CD8-positive, alpha-beta memory T cell (primary cell): ENCODE data around the gene GJD3. TPM values are rescaled to one million over a fixed set of nuclear protein-coding genes. Genes with fewer than 3 reads are reported as not detected.

Experiments used
- CTCF ChIA-PET: fragments of 350-600 bp; sonication (Branson Sonifier 250); formaldehyde crosslinking; loops from one replicate; lab custom pipeline; 2021; ENCODE audit warnings: antibody characterized with exemption; lab: Charles Lee
- POLR2A ChIA-PET: fragments of 350-600 bp; sonication (Branson Sonifier 250); formaldehyde crosslinking; loops from one replicate; lab custom pipeline; 2021; ENCODE audit warnings: antibody characterized with exemption; lab: Charles Lee
- DNase-seq, 5 donors: peaks; one replicate each; pipeline versions ENCODE4 v3.0.0 to v3.0.0-alpha.2; 2020 to 2022; ENCODE audit warnings: mixed read lengths in 1 of 5
- H3K27ac ChIP-seq: one replicate; pipeline ENCODE4 v1.7.0; 2013; ENCODE audit warnings: low read depth, mild to moderate bottlenecking, low read length, moderate library complexity
- H3K27me3 ChIP-seq: 2 replicates; pipeline ENCODE4 v1.7.0; 2013; ENCODE audit warnings: low read length, mild to moderate bottlenecking; ENCODE audit not compliant: insufficient read depth, poor library complexity, severe bottlenecking
- H3K36me3 ChIP-seq: 2 replicates; pipeline ENCODE4 v1.7.0; 2013; ENCODE audit warnings: mild to moderate bottlenecking, low read length, moderate library complexity; ENCODE audit not compliant: insufficient read depth
- H3K4me1 ChIP-seq: 2 replicates; pipeline ENCODE4 v1.7.0; 2013; ENCODE audit warnings: mild to moderate bottlenecking, low read length, moderate library complexity; ENCODE audit not compliant: insufficient read depth
- H3K4me3 ChIP-seq: 2 replicates; pipeline ENCODE4 v1.7.0; 2013; ENCODE audit warnings: mild to moderate bottlenecking, low read length
- H3K9me3 ChIP-seq: 2 replicates; pipeline ENCODE4 v1.7.0; 2013; ENCODE audit warnings: mild to moderate bottlenecking, low read length
- H3K27ac Mint-ChIP-seq, 8 donors: one replicate each; pipeline ENCODE4 v1.8.0; 2020 to 2021; ENCODE audit warnings: mixed read lengths in 8 of 8, mild to moderate bottlenecking in 6 of 8, inconsistent platforms in 3 of 8, moderate library complexity in 3 of 8
- H3K27me3 Mint-ChIP-seq, 2 donors: one replicate each; pipeline ENCODE4 v1.8.0; 2020 to 2021; ENCODE audit warnings: mixed read lengths in 2 of 2, mild to moderate bottlenecking in 1 of 2, moderate library complexity in 1 of 2
- H3K36me3 Mint-ChIP-seq, 3 donors: one replicate each; pipeline ENCODE4 v1.8.0; 2020 to 2021; ENCODE audit warnings: mixed read lengths in 3 of 3, inconsistent platforms in 1 of 3, mild to moderate bottlenecking in 1 of 3
- H3K4me1 Mint-ChIP-seq, 3 donors: one replicate each; pipeline ENCODE4 v1.8.0; 2020 to 2021; ENCODE audit warnings: mixed read lengths in 3 of 3, inconsistent platforms in 1 of 3, mild to moderate bottlenecking in 1 of 3
- H3K4me3 Mint-ChIP-seq, 7 donors: one replicate each; pipeline ENCODE4 v1.8.0; 2020 to 2021; ENCODE audit warnings: mixed read lengths in 7 of 7, mild to moderate bottlenecking in 6 of 7, moderate library complexity in 4 of 7, inconsistent platforms in 2 of 7
- H3K9me3 Mint-ChIP-seq, 5 donors: one replicate each; pipeline ENCODE4 v1.8.0; 2020 to 2022; ENCODE audit warnings: mixed read lengths in 5 of 5, mild to moderate bottlenecking in 3 of 5, moderate library complexity in 2 of 5, inconsistent platforms in 1 of 5
- polyA plus RNA-seq: library from polyadenylated mRNA; unstranded; fragments of 300-500 nt; fragmentation: Illumina TruSeq; gene quantifications from one replicate; pipeline ENCODE4 v1.2.3, GENCODE V29; 2021
- total RNA-seq, 2 experiments: library from RNA; stranded (reverse); gene quantifications; one replicate each; pipeline ENCODE4 v1.2.3, GENCODE V29; 2021

GJD3 gene
- total and polyA plus RNA-seq, 3 experiments from 2014 or later: 0.24 to 0.40 TPM; not detected in 1

DNA sequence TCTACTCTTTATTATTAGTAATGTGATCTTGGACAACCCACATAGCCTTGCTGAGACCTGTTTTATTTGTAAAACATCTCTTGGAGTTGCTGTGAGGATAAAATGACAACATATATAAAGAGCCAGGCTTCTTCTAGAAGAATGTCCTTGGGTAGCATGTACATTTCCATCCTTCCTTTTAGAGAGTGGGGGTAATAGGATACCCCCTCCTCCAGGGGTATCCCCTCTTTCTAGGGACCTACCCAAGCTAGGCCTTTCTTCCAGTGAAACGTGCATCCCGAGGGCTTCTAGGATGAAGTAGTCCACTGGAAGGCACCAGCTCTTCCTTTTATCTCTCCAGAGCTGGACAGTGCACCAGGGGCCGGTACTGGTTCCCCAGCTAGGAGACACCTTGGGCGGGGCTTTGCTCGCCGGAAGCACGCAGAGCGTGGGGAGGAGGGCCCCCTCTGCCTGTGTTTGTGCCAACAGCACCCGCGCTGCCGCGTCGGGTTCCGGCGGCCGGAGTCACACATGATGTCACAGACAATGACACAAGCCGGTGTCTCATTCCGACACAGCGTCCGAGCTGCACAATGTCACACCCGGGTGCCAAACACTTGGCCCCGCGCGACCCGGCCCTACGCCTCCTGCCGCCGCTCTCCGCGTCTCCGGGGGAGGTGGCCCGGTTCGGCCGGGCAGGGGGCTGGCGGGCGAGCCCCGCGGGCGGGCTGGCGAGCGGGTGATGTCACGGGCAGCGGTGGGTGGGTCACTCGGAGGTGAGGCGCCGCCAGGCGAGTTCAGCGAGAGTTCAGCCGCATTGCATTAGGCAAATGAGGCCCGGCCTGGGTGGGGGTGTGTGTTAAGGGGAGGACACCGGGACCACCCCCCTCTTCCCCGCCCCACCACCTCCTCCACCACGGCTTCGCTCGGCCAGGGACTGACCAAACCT, 23.4 kb downstream of the GJD3 start:
- H3K36me3 Mint-ChIP-seq: peaks cover 4 to 26% (median 8%) of the 10 kb centered on the region in 3 donors
- POLR2A ChIA-PET: interaction anchor here (0.6 to 2.2 kb wide), 4 partner anchors 15 to 23 kb away, joined by 3 to 17 read pairs (median 5); no protein-coding TSS in a partner anchor

DNA sequence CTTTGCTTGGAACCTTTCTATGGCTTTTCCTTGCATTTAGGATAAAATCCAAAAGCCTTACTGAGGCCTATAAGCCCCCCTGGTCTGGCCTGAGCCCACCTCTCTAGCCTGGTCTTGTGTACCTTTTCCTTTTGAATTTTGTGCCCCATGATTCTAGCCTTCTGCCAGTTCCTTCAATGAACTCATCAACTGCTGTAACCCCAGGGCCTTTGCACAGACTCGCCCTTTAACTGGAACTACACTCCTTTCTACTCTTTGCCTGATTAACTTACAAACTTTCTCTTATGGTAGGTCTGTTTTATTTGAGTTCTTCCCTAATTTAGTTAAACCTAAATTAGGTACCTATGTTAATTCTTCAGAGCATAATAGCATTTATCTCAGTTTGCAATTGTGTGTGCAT, 24.2 kb downstream of the GJD3 start:
- Histone ChIP-seq H3K36me3 (no peaks in the 10 kb centered on the region), H3K9me3 (no peaks in the 10 kb centered on the region), H3K4me1 (peaks cover 58% of the 10 kb centered on the region), H3K27ac (peak overlapping the region; percentile 67), H3K4me3 (no peak overlapping the region), H3K27me3 (no peaks in the 10 kb centered on the region)
- H3K4me1 Mint-ChIP-seq: peaks cover 62 to 80% (median 67%) of the 10 kb centered on the region in 3 donors
- H3K9me3 Mint-ChIP-seq: no peaks in the 10 kb centered on the region
- peak overlapping the region in 4 of 7 donors; percentile 60 to 92 (median 86) for H3K4me3 Mint-ChIP-seq
- peak overlapping the region; percentile 92 to 98 (median 97) for H3K27ac Mint-ChIP-seq
- DNase-seq: no peak
- no peaks in the 10 kb centered on the region for H3K27me3 Mint-ChIP-seq
- ChIA-PET CTCF (interaction anchor here (0.7 to 2.6 kb wide), 10 partner anchors 9 to 50 kb away, joined by 3 to 41 read pairs (median 8); partner anchors contain the start of gene RARA), POLR2A (interaction anchor here (2.2 kb wide), 1 partner anchor 22 kb away, joined by 17 read pairs; no protein-coding TSS in a partner anchor)
- peaks cover 4 to 26% (median 8%) of the 10 kb centered on the region in 3 donors for H3K36me3 Mint-ChIP-seq

More for the DNA sequence above, 23.4 kb downstream of the GJD3 start:
- Mint-ChIP-seq H3K9me3 (no peaks in the 10 kb centered on the region), H3K4me3 (peak overlapping the region; percentile 60 to 92 (median 83)), H3K27me3 (no peaks in the 10 kb centered on the region), H3K27ac (peak overlapping the region; percentile 92 to 98 (median 97)), H3K4me1 (peaks cover 66 to 84% (median 73%) of the 10 kb centered on the region in 3 donors)
- Histone ChIP-seq H3K4me3 (peak overlapping the region; percentile 37), H3K9me3 (no peaks in the 10 kb centered on the region), H3K27me3 (no peaks in the 10 kb centered on the region), H3K4me1 (peaks cover 66% of the 10 kb centered on the region), H3K36me3 (no peaks in the 10 kb centered on the region), H3K27ac (peak overlapping the region; percentile 67)
- CTCF ChIA-PET: interaction anchor here (0.7 to 2.6 kb wide), 14 partner anchors 10 to 51 kb away, joined by 3 to 41 read pairs (median 6); partner anchors contain the start of gene RARA
- peak; percentile 86 to 94 (median 88) for DNase-seq

DNA sequence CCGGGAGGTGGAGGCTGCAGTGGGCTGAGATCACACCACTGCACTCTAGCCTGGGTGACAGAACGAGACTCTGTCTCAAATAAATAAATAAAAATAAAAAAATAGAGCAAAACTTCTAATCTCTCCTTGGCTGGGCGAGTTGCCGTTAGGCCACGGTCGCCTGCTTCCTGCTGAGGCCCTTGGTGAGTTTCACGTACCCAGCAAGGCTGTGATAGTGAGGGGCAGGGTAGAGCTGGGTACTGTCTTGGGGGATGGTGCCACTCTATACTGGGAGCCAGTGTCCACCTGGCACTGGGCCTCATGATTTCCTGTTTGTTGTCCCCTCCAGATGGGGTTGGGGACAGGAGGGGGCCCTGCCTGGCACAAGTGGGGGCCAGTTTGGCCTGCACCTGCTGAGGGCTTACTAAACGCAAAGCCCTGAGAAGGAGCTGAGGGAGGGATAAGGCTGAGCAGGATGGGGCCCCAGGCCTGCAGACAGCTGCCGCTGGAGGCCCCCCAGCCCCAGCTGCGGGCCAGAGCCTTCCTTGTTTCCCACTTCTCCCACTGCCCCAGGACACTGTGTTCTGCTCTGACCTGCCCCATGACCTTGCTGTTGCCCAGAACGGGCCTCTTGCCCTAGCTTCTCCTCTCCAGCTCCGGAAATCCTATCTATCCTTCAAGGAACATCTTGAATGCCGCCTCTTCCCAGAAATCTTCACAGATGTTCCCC, 25.4 kb downstream of the GJD3 start:
- peak overlapping the region in 2 of 7 donors; percentile 23 to 31 for H3K4me3 Mint-ChIP-seq
- no peaks in the 10 kb centered on the region for H3K9me3 ChIP-seq
- H3K9me3 Mint-ChIP-seq: no peaks in the 10 kb centered on the region
- ChIA-PET CTCF (interaction anchor here (1.1 to 2.6 kb wide), 3 partner anchors 13 to 36 kb away, joined by 5 to 41 read pairs (median 5); no protein-coding TSS in a partner anchor), POLR2A (no interaction called here)
- H3K27me3 Mint-ChIP-seq: peaks cover 0 to 2% of the 10 kb centered on the region in 2 donors
- no peaks in the 10 kb centered on the region for H3K27me3 ChIP-seq
- no peak for DNase-seq
- H3K36me3 Mint-ChIP-seq: peaks cover 4 to 26% (median 8%) of the 10 kb centered on the region in 3 donors
- H3K4me3 ChIP-seq: no peak overlapping the region
- no peak overlapping the region for H3K27ac ChIP-seq
- H3K36me3 ChIP-seq: no peaks in the 10 kb centered on the region
- H3K4me1 Mint-ChIP-seq: peaks cover 63 to 80% (median 68%) of the 10 kb centered on the region in 3 donors
- peak overlapping the region; percentile 57 to 98 (median 96) for H3K27ac Mint-ChIP-seq
- H3K4me1 ChIP-seq: peaks cover 57% of the 10 kb centered on the region

DNA sequence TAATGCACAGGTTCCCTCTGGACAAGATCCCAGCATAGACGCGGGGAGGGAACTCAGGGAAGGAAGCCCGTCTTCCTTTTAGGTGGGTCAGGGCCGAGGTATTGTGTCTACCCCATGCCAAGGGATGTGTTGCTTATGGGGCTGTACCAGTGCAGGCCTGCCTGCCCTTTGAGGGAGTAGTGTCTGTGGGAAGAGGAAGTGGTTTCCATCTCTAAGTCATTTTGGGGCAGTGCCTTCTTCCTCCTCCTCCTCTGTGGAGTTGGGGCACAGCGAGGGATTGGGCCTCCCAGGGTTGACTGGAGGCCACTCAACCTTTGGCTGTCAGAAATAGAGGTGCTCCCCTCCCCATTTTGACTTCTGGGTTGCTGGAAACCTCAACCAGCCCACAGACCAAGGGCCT, 26.5 kb downstream of the GJD3 start:
- no peaks in the 10 kb centered on the region for H3K36me3 ChIP-seq
- no peak overlapping the region for H3K27ac ChIP-seq
- H3K9me3 Mint-ChIP-seq: no peaks in the 10 kb centered on the region
- no peak overlapping the region for H3K4me3 ChIP-seq
- peaks cover 4 to 30% (median 8%) of the 10 kb centered on the region in 3 donors for H3K36me3 Mint-ChIP-seq
- peak overlapping the region; percentile 39 to 96 (median 78) for H3K27ac Mint-ChIP-seq
- peaks cover 0 to 2% of the 10 kb centered on the region in 2 donors for H3K27me3 Mint-ChIP-seq
- no peaks in the 10 kb centered on the region for H3K9me3 ChIP-seq
- peaks cover 57% of the 10 kb centered on the region for H3K4me1 ChIP-seq
- peak overlapping the region in 1 of 7 donors; percentile 56 for H3K4me3 Mint-ChIP-seq
- H3K27me3 ChIP-seq: no peaks in the 10 kb centered on the region
- ChIA-PET CTCF (interaction anchor here (1.1 to 1.5 kb wide), 2 partner anchors 17 to 35 kb away, joined by 5 read pairs; no protein-coding TSS in a partner anchor), POLR2A (no interaction called here)
- peaks cover 63 to 79% (median 69%) of the 10 kb centered on the region in 3 donors for H3K4me1 Mint-ChIP-seq
- no peak for DNase-seq

DNA sequence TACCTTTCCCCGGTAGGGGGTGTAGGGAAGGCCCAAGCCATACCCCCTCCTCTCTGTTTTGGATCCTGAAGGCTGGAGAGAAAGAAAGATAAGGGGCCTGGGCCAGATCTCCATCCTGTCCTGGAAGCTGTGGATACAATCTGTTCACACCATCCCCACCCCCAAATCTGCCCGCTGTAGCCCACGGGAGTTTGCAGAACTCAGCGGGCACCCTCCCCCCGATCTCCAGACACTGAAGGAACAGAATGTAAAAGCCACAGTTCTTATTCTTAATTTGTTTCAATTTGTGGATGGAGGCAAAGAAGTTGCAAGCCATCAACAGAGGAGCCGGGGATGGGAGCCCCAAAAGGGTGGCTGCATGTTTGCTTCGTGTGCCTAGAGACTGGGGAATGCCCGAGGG, 27.2 kb downstream of the GJD3 start:
- DNase-seq: no peak
- Mint-ChIP-seq H3K4me1 (peaks cover 63 to 79% (median 72%) of the 10 kb centered on the region in 3 donors), H3K9me3 (no peaks in the 10 kb centered on the region), H3K27me3 (peaks cover 0 to 3% of the 10 kb centered on the region in 2 donors), H3K27ac (peak overlapping the region in 7 of 8 donors; percentile 39 to 96 (median 75)), H3K4me3 (peak overlapping the region in 1 of 7 donors; percentile 52), H3K36me3 (peaks cover 8 to 31% (median 11%) of the 10 kb centered on the region in 3 donors)
- CTCF ChIA-PET: interaction anchor here (1.0 to 1.3 kb wide), 2 partner anchors 18 to 34 kb away, joined by 3 to 4 read pairs; no protein-coding TSS in a partner anchor
- Histone ChIP-seq H3K27me3 (no peaks in the 10 kb centered on the region), H3K4me3 (no peak overlapping the region), H3K27ac (no peak overlapping the region), H3K4me1 (peaks cover 51% of the 10 kb centered on the region), H3K9me3 (no peaks in the 10 kb centered on the region), H3K36me3 (no peaks in the 10 kb centered on the region)
- POLR2A ChIA-PET: interaction anchor here (1.5 kb wide), 1 partner anchor 11 kb away, joined by 6 read pairs; no protein-coding TSS in a partner anchor

DNA sequence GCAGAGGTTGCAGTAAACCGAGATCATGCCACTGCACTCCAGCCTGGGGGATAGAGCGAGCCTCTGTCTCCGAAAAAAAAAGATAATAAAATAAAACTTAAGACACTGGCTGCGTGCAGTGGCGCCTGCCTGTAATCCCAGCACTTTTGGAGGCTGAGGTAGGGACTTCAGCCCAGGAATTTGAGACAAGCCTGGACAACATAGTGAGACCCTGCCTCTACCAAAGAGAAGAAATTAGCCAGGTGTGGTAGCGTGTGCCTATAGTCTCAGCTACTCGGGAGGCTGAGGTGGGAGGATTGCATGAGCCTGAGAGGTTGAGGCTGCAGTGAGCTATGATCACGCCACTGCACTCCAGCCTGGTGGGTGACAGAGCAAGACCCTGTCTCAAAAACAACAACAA, 28.9 kb downstream of the GJD3 start:
- Histone ChIP-seq H3K4me1 (peaks cover 60% of the 10 kb centered on the region), H3K27me3 (no peaks in the 10 kb centered on the region), H3K4me3 (no peak overlapping the region), H3K36me3 (peaks cover 10% of the 10 kb centered on the region), H3K9me3 (no peaks in the 10 kb centered on the region), H3K27ac (no peak overlapping the region)
- H3K4me1 Mint-ChIP-seq: peaks cover 64 to 84% (median 75%) of the 10 kb centered on the region in 3 donors
- no peaks in the 10 kb centered on the region for H3K9me3 Mint-ChIP-seq
- DNase-seq: no peak
- H3K27me3 Mint-ChIP-seq: peaks cover 0 to 3% of the 10 kb centered on the region in 2 donors
- H3K27ac Mint-ChIP-seq: peak overlapping the region in 2 of 8 donors; percentile 40 to 84
- ChIA-PET CTCF (interaction anchor here (1.1 to 2.3 kb wide), 2 partner anchors 18 to 26 kb away, joined by 3 to 7 read pairs; partner anchors contain the start of gene RARA), POLR2A (no interaction called here)
- H3K36me3 Mint-ChIP-seq: peaks cover 11 to 42% (median 13%) of the 10 kb centered on the region in 3 donors
- peak overlapping the region in 1 of 7 donors; percentile 70 for H3K4me3 Mint-ChIP-seq
